Central memory CD4-positive, alpha-beta T cell (primary cell): ENCODE results near the gene HAPSTR1.

Source experiments
- DNase-seq: peaks from one replicate; pipeline ENCODE4 v3.0.0; 2022

Gene HAPSTR1

GRCh38 chr16:9124908-9125584, 33.6 kb downstream of the HAPSTR1 start:
- DNase-seq, result no peak

DNA sequence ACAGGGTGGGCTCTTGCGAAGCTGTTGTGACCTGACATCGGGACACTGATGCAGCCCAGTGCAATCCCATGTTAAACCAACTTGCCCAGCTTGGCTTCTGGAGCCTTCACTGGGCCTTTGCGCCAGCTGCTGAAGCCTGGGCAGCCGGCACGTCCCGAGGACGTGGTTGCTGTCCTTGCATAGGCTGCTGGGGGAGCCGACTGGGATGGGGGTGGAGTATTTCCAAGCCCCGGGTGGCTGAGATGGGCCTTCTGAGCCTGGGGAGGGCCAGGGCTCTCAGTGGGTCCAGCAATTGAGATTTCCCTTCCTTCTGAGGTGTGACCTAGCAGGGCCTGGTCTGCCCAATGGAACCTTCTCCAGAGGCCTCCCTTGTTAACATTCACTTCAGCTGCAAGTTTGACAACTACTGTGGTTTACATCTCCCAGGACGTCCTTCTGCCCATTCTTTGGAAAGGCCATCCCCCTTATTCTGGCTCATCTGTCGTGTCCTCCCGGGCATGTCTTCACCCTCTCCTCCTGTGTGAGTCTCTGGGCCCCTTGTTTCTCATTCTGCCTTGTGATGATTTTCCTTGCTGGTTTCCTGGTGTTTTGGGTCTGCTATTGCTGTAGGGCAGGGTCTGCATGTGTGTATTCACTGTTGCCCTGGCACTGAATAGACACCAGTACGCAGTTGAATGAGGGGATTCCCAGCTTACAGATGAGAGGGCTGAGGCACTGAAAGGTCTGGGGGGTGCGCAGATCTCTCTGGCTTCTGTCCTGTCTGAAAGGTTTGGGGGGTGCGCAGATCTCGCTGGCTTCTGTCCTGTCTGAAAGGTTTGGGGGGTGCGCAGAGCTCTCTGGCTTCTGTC, 34.4 kb downstream of the HAPSTR1 start:
- no peak for DNase-seq

GRCh38 chr16:9126609-9127008, 35.2 kb downstream of the HAPSTR1 start:
- DNase-seq, result no peak

GRCh38 chr16:9128346-9129342, 37.2 kb downstream of the HAPSTR1 start:
- no peak for DNase-seq

DNA sequence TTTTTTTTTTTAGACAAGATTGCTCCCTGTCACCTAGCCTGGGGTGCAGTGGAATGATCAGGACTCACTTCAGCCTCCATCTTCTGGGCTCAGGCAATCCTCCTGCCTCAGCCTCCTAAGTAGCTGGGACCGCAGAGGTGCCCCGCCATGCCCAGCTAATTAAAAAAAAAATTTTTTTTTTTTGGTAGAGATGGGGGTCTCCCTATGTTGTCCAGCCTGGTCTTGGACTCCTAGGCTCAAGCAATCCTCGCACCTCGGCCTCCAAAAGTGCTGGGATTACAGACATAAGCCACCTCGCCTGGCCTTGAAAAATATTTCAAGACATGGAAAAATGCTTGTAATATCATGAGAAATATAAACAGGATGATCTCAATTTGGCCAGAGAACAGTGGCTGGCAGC, 42.9 kb downstream of the HAPSTR1 start:
- no peak for DNase-seq

GRCh38 chr16:9134739-9135138, 43.3 kb downstream of the HAPSTR1 start:
- DNase-seq, result peak; percentile 30

GRCh38 chr16:9135797-9136196, 44.4 kb downstream of the HAPSTR1 start:
- DNase-seq, result no peak

GRCh38 chr16:9136596-9136995, 45.2 kb downstream of the HAPSTR1 start:
- no peak for DNase-seq

DNA sequence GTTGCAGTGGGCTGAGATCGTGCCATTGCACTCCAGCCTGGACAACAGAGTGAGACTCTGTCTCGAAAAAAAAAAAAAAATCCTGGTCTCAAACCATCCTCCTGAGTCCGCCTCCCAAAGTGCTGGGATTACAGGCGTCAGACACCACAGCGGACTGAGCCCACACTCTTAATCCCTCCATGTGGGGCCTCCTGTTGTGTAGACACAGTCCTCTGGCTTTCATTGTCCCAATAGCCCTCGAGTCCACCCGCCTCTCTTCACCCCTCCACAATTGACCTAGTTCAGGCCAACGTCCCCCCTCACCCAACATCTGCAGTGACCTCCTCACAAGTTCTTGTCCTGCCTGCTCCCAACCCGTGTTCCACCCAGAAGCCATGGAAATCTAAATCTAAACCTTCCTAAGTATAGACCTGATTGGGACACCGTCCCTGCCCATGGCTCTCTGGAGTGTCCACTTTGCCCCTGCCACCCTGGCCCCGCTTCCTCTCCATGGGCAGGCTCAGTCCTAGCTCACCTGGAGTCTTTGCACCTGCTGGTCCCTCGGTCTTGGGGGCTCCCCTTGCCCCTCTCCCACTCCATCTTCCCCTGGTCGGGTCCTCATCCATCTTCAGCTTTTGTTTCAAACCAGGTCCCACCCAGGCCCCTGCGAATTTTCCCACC, 46.7 kb downstream of the HAPSTR1 start:
- DNase-seq, result no peak

- DNase-seq, result peak; percentile 42
Measured at GRCh38 chr16:9138731-9139501, 47.5 kb downstream of the HAPSTR1 start.

DNA sequence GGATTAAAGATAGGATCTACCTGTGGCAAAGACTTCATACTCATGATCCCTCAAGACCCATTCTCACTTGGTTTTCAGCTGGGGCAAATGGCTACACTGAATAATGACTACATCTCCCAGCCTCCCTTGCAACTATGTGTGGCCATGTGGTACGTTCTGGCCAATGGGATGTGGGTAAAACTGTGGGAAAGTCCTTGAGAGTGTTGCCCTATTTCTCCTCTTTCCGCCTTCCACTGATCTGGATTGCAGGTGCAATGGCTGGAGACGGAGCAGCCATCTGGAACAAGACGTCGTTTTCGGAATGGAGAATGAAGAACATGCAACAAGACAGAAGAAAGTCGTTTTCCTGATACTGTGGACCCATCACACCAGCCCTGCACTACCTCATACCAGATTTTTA, 48.5 kb downstream of the HAPSTR1 start:
- no peak for DNase-seq
